HG03064 (cell line): ENCODE data around the gene CDKN2C.

Source experiments
- ATAC-seq: cut with Tn5 transposase; IDR thresholded peaks from one replicate; pipeline ENCODE4 v1.9.1; 2021; ENCODE audit warnings: low read depth; ENCODE audit not compliant: unreplicated experiment

The CDKN2C gene

DNA sequence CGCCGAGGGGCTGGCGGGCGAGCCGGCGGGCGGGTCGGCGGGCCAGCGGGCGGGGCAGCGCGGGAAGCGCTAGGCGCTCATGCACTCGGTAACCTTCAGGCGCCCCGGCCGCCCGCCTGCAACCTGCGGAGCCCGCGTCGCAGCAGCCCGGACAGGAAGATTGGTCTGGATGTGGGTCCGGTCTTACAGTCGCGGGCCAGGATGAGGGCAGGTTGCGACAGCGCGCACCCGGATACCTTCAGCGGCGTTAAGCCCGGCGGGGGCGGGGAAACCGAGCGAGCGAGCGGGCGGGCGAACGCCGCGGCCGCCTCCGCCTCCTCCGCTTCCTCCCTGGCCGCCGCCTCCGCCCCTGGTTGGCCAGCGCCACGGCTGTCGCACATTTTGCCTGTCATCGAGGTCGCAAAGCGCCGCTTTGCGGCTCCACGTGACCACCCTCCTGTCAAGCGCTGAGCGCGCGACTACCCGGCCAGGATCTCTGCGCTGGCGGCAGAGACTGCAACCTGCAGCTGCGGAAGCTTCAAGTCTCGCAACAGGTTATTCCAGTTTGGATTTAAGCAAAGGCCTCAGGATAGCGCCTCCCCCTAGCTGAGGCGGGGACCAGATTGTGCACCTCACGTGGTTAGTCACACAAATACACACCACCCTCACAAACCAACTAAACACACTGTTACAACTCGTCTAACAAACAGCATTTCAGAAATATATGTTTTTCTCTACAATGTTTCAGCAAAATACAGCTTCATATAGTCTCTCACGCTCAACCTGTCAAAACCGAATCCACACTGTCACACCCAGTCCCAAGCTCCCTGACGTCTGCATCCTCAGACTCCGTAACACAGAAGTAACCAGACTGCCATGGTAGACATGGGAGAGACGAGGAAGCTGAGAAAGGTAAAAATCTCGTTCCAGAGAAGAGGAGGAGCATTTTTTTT, 9.9 kb upstream of the CDKN2C start, which contains the start of gene FAF1:
TSS of gene FAF1 (minus strand) at position 355 of the 932 bp plus-strand sequence. CDS start 456 bp downstream, outside the sequence.
- ATAC-seq: peak; percentile 83

DNA sequence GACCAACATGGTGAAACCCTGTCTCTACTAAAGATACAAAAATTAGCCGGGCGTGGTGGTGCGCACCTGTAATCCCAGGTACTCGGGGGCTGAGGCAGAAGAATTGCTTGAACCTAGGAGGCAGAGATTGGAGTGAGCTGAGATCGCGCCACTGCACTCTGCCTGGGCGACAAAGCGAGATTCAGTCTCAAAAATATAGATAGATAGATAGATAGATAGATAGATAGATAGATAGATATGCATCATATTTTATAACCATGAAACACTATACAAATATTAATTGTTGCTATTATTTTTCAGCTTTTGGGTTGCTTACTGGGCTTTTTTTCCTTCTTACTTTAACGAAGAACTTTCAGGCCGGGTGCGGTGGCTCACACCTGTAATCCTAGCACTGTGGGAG, 5.2 kb upstream of the CDKN2C start:
- ATAC-seq: no peak

DNA sequence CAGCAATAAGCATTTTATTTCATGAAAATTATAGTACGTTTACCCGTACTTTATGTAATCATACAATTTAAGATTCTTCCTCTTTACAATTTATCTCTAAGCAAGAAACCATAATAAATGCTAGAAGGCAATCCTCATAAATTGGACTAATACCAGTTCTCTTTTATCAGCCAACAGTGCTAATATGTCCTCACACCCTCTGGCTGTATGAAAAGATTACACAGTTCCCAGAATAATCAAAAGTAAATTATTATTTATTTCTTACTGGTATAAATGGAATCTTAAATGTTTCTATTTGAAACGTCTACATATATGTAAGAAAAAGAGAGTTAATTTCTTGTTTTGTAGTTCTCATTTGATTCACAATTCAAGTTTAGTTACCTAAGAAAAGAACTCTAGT, 3.1 kb upstream of the CDKN2C start:
- no peak for ATAC-seq

DNA sequence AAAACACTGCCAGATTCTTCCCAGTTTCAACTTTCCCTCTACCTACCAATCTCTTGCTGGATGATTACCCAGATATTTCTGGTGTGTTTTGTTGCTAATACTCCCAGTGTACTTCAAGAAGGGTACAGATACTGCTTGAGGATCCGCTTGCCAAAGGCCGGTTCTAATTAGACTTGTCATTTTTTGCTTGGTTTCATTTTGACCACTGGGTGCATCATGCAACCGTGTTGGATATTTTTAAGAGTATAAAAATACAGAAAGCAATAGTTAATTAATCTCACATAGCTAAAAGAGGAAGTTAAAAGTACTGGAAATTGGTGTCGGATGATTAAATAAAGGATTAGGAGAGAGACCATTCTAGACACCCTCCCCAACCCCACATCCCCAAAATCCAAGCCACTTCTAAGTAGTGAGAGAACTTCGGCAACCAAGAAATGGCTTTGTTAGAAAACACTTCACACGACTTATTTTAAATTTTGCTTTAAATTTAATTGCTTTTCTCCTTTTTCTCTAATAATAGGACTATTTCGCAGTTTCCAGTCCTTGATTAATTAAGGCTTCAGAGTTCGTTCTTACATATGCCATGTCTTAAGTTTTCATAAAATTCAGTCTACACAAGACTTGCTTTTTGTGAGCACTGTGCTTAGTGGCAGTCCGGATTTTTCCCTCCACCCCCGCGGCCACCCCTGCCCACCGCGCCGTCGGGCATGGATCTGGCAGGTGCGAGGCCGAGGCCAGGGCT, 2.5 kb upstream of the CDKN2C start:
- ATAC-seq: no peak

DNA sequence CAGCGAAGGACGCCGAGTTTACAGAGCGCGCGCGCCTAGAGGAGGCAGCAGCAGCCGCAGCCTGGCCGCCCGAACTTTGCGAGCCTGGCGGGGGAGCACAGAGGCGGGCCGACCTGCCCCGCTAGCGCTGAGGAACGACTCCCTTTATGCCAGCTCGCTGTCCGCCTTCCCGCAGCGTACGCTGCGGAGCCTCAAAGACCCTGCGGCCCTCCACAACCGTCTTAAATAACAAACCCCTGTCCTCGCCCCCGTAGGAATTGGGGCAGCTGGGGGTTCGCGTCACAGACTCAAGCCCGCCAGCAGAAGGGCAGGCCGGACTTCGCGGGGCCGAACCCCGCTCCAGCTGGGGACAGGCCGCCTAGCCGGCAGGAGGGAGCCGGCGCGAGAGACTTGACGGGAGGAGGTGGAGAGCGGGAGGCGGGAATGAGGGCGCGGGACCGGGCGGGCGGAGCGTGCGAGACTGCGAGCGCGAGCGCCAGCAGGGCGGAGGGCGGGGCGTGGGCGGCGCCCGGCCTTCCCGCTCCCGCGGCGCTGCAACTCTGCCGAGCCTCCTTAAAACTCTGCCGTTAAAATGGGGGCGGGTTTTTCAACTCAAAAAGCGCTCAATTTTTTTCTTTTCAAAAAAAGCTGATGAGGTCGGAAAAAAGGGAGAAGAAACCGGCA, 1.8 kb upstream of the CDKN2C start:
- ATAC-seq: peak; percentile 64

DNA sequence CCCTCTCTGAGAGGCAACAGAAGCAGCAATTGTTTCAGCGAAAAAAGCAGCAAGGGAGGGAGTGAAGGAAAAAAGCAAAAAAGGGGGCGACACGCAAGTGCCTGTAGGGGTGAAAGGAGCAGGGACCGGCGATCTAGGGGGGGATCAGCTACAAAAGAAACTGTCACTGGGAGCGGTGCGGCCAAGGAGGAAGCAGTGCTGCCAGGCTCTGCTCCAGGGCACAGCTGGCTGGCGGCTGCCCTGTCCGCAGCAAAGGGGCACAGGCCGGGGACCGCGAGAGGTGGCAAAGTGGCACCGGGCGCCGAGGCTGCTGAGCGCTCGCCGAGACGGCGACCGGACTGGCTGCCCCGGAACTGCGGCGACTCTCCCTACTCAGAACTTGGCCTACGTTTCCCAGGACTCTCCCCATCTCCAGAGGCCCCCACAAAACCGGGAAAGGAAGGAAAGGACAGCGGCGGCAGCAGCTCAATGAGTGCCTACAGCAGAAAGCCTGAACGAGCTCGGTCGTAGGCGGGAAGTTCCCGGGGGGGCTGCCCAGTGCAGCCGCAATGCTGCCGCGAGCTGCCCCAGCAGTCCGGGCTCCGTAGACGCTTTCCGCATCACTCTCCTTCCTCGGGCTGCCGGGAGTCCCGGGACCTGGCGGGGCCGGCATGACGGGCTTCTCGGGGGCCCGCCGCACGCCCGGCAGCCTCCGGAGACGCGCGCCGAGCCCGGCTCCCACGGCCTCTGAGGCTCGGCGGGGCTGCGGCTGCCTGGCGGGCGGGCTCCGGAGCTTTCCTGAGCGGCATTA, 1.0 kb upstream of the CDKN2C start:
- peak; percentile 19 for ATAC-seq

DNA sequence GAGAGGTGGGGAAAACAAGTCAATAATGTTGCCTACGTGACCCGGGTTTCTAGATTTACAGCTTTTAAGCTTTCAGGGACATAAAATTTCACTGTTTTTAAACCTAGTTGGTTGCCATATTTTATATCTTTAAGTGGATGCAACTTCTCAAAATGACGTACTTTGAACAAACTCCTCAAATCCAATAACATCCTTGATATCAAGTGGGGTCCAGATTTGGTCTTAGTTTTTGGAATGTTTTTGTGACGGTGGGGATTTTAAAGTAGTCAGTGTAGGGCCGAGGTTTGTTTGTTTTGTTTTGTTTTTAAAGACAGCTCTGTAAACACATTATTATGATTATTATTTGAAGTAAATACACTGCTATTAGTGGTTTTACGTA, 453 bp downstream of the CDKN2C start:
- ATAC-seq: no peak

DNA sequence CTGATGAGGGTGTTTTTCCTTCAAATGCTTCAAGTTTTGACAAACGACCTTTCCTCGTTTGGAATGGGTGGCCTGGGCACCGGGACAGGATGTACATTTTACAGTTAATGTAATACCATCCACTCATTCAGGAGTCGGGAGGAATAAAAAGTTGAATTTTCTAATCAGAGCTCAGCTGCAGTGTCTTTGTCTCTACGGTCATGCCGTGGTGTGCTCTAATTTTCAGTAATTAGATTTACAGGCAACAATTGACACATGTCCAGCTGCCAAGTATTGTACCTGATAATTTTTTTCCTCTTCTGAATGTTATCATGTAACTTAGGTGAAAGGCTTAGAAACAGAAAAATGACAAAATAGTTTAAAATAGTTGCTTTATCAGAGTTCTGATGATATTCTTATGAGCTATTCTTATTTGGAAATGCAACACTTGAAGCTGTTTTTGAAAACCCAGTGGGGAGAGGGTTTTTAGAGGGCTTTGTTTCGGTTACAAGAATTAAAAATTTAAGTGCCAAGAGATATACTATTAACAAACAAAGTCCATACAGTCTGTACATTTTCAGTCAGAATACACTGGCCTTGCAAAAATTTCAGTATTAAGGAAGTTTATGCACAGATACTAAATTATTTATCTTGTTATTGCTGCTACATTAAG, 1.0 kb downstream of the CDKN2C start:
- ATAC-seq: no peak

DNA sequence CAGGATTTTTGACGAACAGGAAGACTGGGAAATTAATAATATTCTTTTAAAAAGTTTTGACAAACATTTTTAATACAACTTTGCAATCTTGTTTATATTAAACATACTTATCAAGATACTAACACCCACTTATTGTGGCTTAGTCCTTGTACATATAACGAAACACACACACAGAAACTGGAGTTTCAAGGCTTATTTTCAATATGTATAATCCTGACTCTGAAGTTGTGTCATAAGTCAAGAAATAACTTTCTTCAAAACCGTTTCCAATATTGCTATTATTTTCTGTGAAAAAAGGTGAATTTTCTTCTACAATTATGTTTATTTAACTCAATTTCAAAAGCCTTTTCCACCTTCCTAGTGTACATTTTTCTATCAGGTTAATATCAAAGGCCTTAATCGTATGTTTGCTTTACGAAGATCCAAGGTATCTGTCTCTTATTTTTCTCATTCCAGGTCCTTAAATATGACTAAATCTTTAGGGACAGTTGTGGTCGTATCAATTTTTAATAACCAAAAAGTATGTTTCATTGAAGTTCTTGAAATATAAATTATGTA, 1.8 kb downstream of the CDKN2C start:
- no peak for ATAC-seq

DNA sequence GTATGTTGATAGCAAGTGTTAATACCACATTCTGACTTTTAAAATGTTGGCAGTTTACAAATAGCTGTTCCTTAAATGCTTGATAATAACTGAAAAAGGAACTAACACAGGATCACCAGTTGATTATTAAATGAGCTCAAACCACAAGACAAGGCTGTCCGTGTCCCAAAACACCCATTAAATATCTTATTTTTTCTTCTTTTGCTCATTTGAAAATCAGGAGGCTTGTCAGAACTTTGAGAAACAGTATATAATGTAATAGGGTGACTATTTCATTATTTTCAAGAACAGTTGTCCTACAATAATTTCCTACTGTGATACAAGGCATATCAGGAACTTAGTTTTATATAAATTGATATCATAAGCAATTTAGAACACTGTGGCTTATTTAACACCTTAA, 2.7 kb downstream of the CDKN2C start:
- no peak for ATAC-seq

DNA sequence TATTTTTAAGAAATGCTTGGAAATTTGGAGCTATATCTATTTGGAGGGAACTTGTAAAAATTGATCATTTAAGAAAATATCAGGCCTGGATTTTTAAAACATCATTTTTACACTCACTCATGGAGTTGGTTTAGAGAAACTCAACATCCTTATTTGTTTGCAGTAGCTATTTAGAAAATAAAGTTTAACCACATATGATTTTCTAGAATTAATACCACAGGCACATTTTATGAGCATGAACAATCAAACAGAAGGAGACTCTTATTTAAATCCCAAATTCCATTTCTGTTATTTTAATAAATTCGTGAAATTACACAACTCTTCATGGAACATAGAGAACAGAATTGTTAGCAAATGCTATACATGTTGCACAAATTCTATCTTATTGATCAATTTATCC, 3.2 kb downstream of the CDKN2C start:
- ATAC-seq: no peak

DNA sequence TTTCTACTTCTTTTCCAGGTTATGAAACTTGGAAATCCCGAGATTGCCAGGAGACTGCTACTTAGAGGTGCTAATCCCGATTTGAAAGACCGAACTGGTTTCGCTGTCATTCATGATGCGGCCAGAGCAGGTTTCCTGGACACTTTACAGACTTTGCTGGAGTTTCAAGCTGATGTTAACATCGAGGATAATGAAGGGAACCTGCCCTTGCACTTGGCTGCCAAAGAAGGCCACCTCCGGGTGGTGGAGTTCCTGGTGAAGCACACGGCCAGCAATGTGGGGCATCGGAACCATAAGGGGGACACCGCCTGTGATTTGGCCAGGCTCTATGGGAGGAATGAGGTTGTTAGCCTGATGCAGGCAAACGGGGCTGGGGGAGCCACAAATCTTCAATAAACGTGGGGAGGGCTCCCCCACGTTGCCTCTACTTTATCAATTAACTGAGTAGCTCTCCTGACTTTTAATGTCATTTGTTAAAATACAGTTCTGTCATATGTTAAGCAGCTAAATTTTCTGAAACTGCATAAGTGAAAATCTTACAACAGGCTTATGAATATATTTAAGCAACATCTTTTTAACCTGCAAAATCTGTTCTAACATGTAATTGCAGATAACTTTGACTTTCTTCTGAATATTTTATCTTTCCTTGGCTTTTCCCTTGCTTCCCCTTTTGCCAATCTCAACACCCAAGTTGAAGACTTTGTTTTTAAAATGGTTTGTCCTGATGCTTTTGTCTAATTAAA, 4.0 kb downstream of the CDKN2C start:
- ATAC-seq: no peak

DNA sequence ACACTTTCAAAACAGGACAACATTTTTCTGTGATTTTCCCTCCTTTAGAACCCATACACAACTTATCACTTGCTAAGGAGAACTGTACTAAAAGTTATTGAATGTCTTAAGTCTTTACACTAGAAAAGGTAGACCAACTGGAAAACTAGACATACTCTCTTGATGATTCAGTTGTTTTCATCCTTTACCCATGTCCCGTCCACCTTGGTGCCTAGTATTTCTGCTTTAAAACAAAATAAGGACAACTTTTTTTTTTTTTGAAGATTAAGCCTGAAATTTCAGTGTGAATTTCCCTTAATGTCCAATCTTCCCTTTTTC, 4.5 kb downstream of the CDKN2C start:
- ATAC-seq: no peak

DNA sequence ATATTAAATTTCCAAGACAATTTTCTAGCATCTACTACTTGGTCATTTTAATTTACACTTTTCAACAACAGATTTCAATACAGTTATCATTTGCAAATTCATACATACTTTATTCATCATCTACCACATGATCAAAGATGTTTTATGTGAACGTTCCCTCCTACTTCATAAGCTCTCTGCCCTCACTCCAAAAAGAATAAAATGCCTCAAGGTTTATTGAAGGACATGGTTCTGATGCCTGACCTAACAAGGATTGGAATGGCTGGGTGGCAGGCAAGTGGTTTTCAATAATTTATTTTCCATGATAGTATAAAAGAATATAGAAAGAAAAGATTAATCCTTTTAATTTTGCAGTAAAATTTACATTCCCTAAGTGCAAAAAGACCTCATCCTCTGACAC, 5.4 kb downstream of the CDKN2C start:
- ATAC-seq: no peak

DNA sequence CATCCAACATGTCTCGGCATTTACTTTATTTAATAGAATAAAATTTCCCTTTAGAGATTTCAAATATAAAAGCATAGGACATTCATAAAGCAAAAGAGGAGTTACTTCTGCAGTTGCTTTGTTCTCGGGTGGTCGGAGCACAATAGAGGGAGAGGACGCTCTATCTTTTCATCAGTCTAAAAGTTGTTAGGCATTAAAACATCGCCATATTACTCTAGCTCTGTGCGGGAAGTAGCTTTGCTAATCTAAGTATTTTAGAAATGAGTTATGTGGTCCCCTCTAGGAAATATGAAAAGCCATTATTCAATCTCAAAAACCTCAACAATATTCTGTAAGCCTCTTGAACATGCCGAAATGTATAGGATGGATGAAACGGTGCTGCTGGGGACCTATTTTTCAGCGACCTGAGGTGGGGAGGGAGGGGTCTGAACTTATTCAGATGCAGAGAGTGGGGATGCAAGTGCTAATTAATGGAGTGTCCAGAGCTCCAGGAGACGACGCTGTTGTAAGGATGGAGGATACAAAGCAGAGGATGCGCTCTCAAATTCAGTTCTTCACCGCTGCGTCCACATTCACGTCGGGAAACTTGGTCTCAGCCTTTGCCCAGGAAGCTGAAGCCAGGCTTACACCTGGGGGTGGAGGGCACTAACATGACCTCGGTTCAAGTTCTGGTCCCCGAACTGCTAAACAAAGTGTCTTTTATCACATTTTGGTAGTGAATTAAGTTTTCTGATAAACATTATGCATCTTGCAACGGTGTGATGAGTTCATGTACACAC, 6.3 kb downstream of the CDKN2C start:
- ATAC-seq: no peak

DNA sequence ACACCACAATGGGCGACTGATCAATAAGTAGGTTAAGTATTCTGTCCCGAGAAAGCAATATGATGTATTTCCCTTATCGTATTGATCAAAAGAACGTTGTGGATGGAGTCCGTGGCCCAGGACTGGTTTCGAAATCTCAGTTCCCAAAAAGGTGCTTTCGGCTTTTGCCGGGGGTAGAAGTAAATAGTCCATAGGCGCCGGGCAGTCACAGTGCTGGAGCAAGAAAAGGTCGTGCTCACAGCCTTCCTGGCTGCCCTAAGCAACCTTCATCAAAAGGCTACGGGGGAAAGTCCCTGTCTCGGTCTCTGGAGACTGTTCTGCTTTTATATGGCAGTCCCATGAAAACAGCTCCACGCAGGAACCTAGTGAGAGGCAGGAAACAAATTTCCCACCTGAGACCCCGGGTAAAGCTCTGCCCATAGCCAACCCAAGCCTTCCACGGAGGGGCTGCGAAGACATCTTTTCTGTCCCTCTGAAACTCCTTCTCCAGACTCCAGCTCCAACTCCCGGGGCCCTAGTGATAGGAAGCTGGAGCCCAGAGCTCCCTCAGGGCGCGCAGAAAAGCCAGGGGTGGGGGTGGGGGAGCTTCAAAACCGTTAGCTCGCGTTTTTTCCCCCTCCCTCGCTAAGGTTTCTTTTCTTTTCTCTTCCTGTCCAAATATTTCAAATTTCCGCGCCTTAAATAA, 7.0 kb downstream of the CDKN2C start:
- ATAC-seq: peak; percentile 47

DNA sequence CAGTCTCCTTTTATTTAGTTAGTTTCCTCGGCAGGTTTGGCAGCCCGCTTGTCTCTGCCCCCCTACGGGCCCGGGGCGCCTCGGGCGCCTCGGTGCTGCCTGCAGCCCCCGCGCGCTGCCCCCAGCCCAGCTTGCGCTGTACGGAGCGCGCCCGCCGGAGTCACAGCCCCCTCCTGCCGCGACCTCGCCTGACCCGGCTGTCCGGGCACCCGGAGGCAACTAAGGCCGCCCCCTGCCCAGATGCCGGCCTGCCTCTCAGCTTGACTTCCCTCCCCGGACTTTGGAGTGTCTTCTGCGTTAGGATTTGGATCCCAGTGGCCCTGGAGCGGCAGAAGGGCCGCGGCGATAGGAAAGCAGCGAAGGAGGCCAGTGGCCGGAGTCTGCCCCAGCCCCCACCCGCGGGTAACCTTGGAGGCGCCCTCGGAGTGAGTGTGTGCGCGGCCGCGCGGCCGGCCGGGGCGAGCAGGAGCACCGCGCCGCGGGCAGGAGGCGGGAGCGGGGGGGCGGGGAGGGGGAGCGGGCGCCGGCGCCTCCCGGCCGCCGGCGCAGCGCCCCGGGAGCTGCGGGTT, 7.6 kb downstream of the CDKN2C start:
- peak; percentile 56 for ATAC-seq
